Measurements from ENCODE around the gene ID3.

- TF ChIP-seq CTCF (IDR thresholded peaks at IDR 0.05) (no peak), POLR2A (IDR thresholded peaks at IDR 0.05) (no peak)
These were observed 49.4 kb downstream of the ID3 start for GRCh38 chr1:23509896-23510295.
